HG02884 (cell line): ENCODE data around the gene NOL9.

Experiments used
- ATAC-seq: cut with Tn5 transposase; IDR thresholded peaks from one replicate; pipeline ENCODE4 v1.9.1; 2021; ENCODE audit warnings: mild to moderate bottlenecking, moderate library complexity; ENCODE audit not compliant: unreplicated experiment

The NOL9 gene

GRCh38 chr1:6528492-6528891, 25.8 kb downstream of the NOL9 start:
- ATAC-seq = no peak

GRCh38 chr1:6526316-6526715, 28.0 kb downstream of the NOL9 start:
- no peak for ATAC-seq

- no peak for ATAC-seq
Observed at GRCh38 chr1:6523566-6523965, 30.7 kb downstream of the NOL9 start.

- ATAC-seq = no peak
Observed at GRCh38 chr1:6521536-6521935, 32.8 kb downstream of the NOL9 start.

GRCh38 chr1:6519935-6520671, 34.2 kb downstream of the NOL9 start:
- no peak for ATAC-seq

GRCh38 chr1:6519491-6519934, 34.8 kb downstream of the NOL9 start:
- no peak for ATAC-seq

- ATAC-seq = no peak
Observed at GRCh38 chr1:6517435-6517851, 36.9 kb downstream of the NOL9 start.

GRCh38 chr1:6515771-6516170, 38.5 kb downstream of the NOL9 start:
- ATAC-seq = no peak

- ATAC-seq = no peak
Observed at GRCh38 chr1:6513320-6513801, 41.0 kb downstream of the NOL9 start.

GRCh38 chr1:6512908-6513280, 41.4 kb downstream of the NOL9 start:
- ATAC-seq = no peak

GRCh38 chr1:6512245-6512907, 41.9 kb downstream of the NOL9 start:
- ATAC-seq = no peak

GRCh38 chr1:6511561-6512244, 42.6 kb downstream of the NOL9 start:
- no peak for ATAC-seq

GRCh38 chr1:6511056-6511455, 43.3 kb downstream of the NOL9 start:
- no peak for ATAC-seq

GRCh38 chr1:6510493-6510892, 43.8 kb downstream of the NOL9 start:
- ATAC-seq = no peak

GRCh38 chr1:6509919-6510291, 44.4 kb downstream of the NOL9 start:
- no peak for ATAC-seq

GRCh38 chr1:6509220-6509918, 44.9 kb downstream of the NOL9 start:
- ATAC-seq = no peak

GRCh38 chr1:6508816-6509189, 45.5 kb downstream of the NOL9 start:
- no peak for ATAC-seq

- no peak for ATAC-seq
Observed at GRCh38 chr1:6508154-6508815, 46.0 kb downstream of the NOL9 start.

GRCh38 chr1:6507461-6507911, 46.8 kb downstream of the NOL9 start:
- ATAC-seq = no peak

GRCh38 chr1:6507037-6507428, 47.3 kb downstream of the NOL9 start:
- no peak for ATAC-seq
